ENCODE measurements around the gene ATF5. TPM values are rescaled to one million over a fixed set of nuclear protein-coding genes. Genes with fewer than 3 reads are reported as not detected.

Gene ATF5
- total RNA-seq, 1 donor from 2014 or later, result 35.5 TPM

Small RNAs within 50 kb of the gene (microRNA-seq; reads per million reads assigned to microRNA genes)
- 6.3 reads per million, percentile 26 among the genes with 10 or more reads in this experiment for gene MIR4750

Other genes with a start within 250 kb of the ATF5 start
- gene ADM5, start 239.6 kb upstream of the ATF5 start, total RNA-seq, result 0.65 and 1.6 TPM in 2 replicates
- gene CPT1C, start 238.1 kb upstream of the ATF5 start, total RNA-seq, result 33.3 and 33.6 TPM in 2 replicates
- not detected in 2 replicates for gene TSKS, start 165.9 kb upstream of the ATF5 start, total RNA-seq
- gene AP2A1, start 162.2 kb upstream of the ATF5 start, total RNA-seq, result 163 and 168 TPM in 2 replicates
- gene FUZ, start 115.9 kb upstream of the ATF5 start, total RNA-seq, result 8.9 and 9.8 TPM in 2 replicates
- gene MED25, start 110.9 kb upstream of the ATF5 start, total RNA-seq, result 61.3 and 72.2 TPM in 2 replicates
- 162 and 172 TPM in 2 replicates for gene PTOV1, start 78.0 kb upstream of the ATF5 start, total RNA-seq
- gene PNKP, start 61.6 kb upstream of the ATF5 start, total RNA-seq, result 49.1 and 54.8 TPM in 2 replicates
- gene AKT1S1, start 51.9 kb upstream of the ATF5 start, total RNA-seq, result 104 and 116 TPM in 2 replicates
- 29.1 and 32.2 TPM in 2 replicates for gene TBC1D17, start 51.5 kb upstream of the ATF5 start, total RNA-seq
- 0.27 and 0.50 TPM in 2 replicates for gene IL4I1, start 32.3 kb upstream of the ATF5 start, total RNA-seq
- 42.7 and 49.5 TPM in 2 replicates for gene NUP62, start 299 bp downstream of the ATF5 start, total RNA-seq
- gene SIGLEC11, start 32.0 kb downstream of the ATF5 start, total RNA-seq, result not detected in 2 replicates
- gene VRK3, start 96.2 kb downstream of the ATF5 start, total RNA-seq, result 32.6 and 33.0 TPM in 2 replicates
- 9.7 and 10.2 TPM in 2 replicates for gene ZNF473, start 96.8 kb downstream of the ATF5 start, total RNA-seq
- gene IZUMO2, start 234.1 kb downstream of the ATF5 start, total RNA-seq, result not detected in 2 replicates

All from astrocyte (in vitro differentiated cells and primary cell).